Keratinocyte (primary cell): ENCODE measurements around the gene CLEC16A.

Source experiments
- EZH2 ChIP-seq: IDR thresholded peaks from one replicate; pipeline ENCODE4 v1.6.1; 2012; ENCODE audit warnings: inconsistent platforms, mild to moderate bottlenecking, low read length, moderate library complexity
- TF ChIP-seq, protein P1 (sequence below), 3 experiments: IDR thresholded peaks in 1 of 3; conservative IDR thresholded peaks in 1 of 3; optimal IDR thresholded peaks in 1 of 3; 2 replicates in 2 of 3; 3 replicates in 1 of 3; pipeline versions ENCODE3 to v1.5.1; 2011; ENCODE audit warnings: low read length in 3 of 3, mild to moderate bottlenecking in 3 of 3, moderate library complexity in 2 of 3, control low read depth in 1 of 3, inconsistent platforms in 1 of 3; ENCODE audit not compliant: insufficient read depth in 2 of 3; ENCODE audit errors: extremely low read depth in 1 of 3

GRCh38 chr16:11134722-11135463, 190.5 kb downstream of the CLEC16A start:
- TF ChIP-seq, protein P1, sequence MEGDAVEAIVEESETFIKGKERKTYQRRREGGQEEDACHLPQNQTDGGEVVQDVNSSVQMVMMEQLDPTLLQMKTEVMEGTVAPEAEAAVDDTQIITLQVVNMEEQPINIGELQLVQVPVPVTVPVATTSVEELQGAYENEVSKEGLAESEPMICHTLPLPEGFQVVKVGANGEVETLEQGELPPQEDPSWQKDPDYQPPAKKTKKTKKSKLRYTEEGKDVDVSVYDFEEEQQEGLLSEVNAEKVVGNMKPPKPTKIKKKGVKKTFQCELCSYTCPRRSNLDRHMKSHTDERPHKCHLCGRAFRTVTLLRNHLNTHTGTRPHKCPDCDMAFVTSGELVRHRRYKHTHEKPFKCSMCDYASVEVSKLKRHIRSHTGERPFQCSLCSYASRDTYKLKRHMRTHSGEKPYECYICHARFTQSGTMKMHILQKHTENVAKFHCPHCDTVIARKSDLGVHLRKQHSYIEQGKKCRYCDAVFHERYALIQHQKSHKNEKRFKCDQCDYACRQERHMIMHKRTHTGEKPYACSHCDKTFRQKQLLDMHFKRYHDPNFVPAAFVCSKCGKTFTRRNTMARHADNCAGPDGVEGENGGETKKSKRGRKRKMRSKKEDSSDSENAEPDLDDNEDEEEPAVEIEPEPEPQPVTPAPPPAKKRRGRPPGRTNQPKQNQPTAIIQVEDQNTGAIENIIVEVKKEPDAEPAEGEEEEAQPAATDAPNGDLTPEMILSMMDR (optimal IDR thresholded peaks at IDR 0.05 in 1 of 3, IDR thresholded peaks at IDR 0.05 in 1 of 3, conservative IDR thresholded peaks at IDR 0.05 in 1 of 3; ENCODE audit: extremely low read depth in 1 of 3, insufficient read depth in 2 of 3, low read length in 3 of 3) = no peak
- no peak for TF ChIP-seq EZH2
